KOPT-K1 (cell line): Measurements from ENCODE around the gene MYH11.
"Not testable (repeated sequence)": the region's sequence is repeated elsewhere in the genome, so short reads cannot be mapped to it uniquely, and the experiment has no call there.

Source experiments
- H3K27ac ChIP-seq: fragments of 200-600 bp; sonication (generic); 2 replicates; pipeline ENCODE4 v1.5.1; 2016; ENCODE audit warnings: antibody characterized with exemption, mild to moderate bottlenecking, low read depth, low read length; ENCODE audit not compliant: poor library complexity, severe bottlenecking
- H3K36me3 ChIP-seq: fragments of 200-600 bp; sonication (generic); 2 replicates; pipeline ENCODE4 v1.5.1; 2017; ENCODE audit warnings: antibody characterized with exemption, mild to moderate bottlenecking, low read length, moderate library complexity; ENCODE audit not compliant: insufficient read depth
- H3K9me3 ChIP-seq: fragments of 200-600 bp; sonication (generic); 2 replicates; pipeline ENCODE4 v1.5.1; 2017; ENCODE audit warnings: antibody characterized with exemption, low read length, mild to moderate bottlenecking; ENCODE audit not compliant: insufficient read depth, poor library complexity, severe bottlenecking

MYH11 gene

GRCh38 chr16:15703029-15703736 lies 153.6 kb downstream of the MYH11 start:
- Histone ChIP-seq H3K36me3 (peaks cover 85% of the 10 kb centered on the region), H3K9me3 (no peaks in the 10 kb centered on the region), H3K27ac (no peak overlapping the region)

- no peaks in the 10 kb centered on the region for H3K9me3 ChIP-seq
- no peak overlapping the region for H3K27ac ChIP-seq
- peaks cover 86% of the 10 kb centered on the region for H3K36me3 ChIP-seq
Observed at GRCh38 chr16:15701975-15702970, 154.6 kb downstream of the MYH11 start.

GRCh38 chr16:15701367-15701766 lies 155.5 kb downstream of the MYH11 start:
- H3K9me3 ChIP-seq, result no peaks in the 10 kb centered on the region
- no peak overlapping the region for H3K27ac ChIP-seq
- H3K36me3 ChIP-seq, result peaks cover 86% of the 10 kb centered on the region

- Histone ChIP-seq H3K27ac (no peak overlapping the region), H3K9me3 (no peaks in the 10 kb centered on the region), H3K36me3 (peaks cover 88% of the 10 kb centered on the region)
Observed at GRCh38 chr16:15699819-15700218, 157.0 kb downstream of the MYH11 start.

- Histone ChIP-seq H3K36me3 (peaks cover 100% of the 10 kb centered on the region), H3K9me3 (no peaks in the 10 kb centered on the region), H3K27ac (no peak overlapping the region)
Observed at GRCh38 chr16:15694499-15694898, 162.3 kb downstream of the MYH11 start.

GRCh38 chr16:15692508-15692907 lies 164.3 kb downstream of the MYH11 start:
- not testable (repeated sequence) for H3K9me3 ChIP-seq, H3K27ac ChIP-seq
- peaks cover 99% of the 10 kb centered on the region for H3K36me3 ChIP-seq

GRCh38 chr16:15691046-15691445 lies 165.8 kb downstream of the MYH11 start:
- H3K9me3 ChIP-seq, result no peaks in the 10 kb centered on the region
- H3K27ac ChIP-seq, result no peak overlapping the region
- H3K36me3 ChIP-seq, result peaks cover 99% of the 10 kb centered on the region

- Histone ChIP-seq H3K27ac (no peak overlapping the region), H3K36me3 (peaks cover 99% of the 10 kb centered on the region), H3K9me3 (no peaks in the 10 kb centered on the region)
Observed at GRCh38 chr16:15690296-15690695, 166.5 kb downstream of the MYH11 start.

- H3K36me3 ChIP-seq, result peaks cover 99% of the 10 kb centered on the region
- no peaks in the 10 kb centered on the region for H3K9me3 ChIP-seq
- no peak overlapping the region for H3K27ac ChIP-seq
Observed at GRCh38 chr16:15689290-15689689, 167.5 kb downstream of the MYH11 start.

- peaks cover 99% of the 10 kb centered on the region for H3K36me3 ChIP-seq
Observed at GRCh38 chr16:15686287-15686686, 170.5 kb downstream of the MYH11 start.

GRCh38 chr16:15682105-15682570 lies 174.7 kb downstream of the MYH11 start:
- Histone ChIP-seq H3K9me3 (no peaks in the 10 kb centered on the region), H3K36me3 (peaks cover 100% of the 10 kb centered on the region), H3K27ac (no peak overlapping the region)

More at GRCh38 chr16:15686287-15686686, 170.5 kb downstream of the MYH11 start:
- no peak overlapping the region for H3K27ac ChIP-seq
- no peaks in the 10 kb centered on the region for H3K9me3 ChIP-seq

GRCh38 chr16:15677447-15677846 lies 179.4 kb downstream of the MYH11 start:
- Histone ChIP-seq H3K36me3 (peaks cover 91% of the 10 kb centered on the region), H3K27ac (no peak overlapping the region), H3K9me3 (no peaks in the 10 kb centered on the region)

GRCh38 chr16:15676506-15676905 lies 180.3 kb downstream of the MYH11 start:
- Histone ChIP-seq H3K9me3 (no peaks in the 10 kb centered on the region), H3K27ac (no peak overlapping the region), H3K36me3 (peaks cover 87% of the 10 kb centered on the region)

- no peaks in the 10 kb centered on the region for H3K9me3 ChIP-seq
- H3K27ac ChIP-seq, result no peak overlapping the region
- peaks cover 87% of the 10 kb centered on the region for H3K36me3 ChIP-seq
Observed at GRCh38 chr16:15674571-15674970, 182.3 kb downstream of the MYH11 start.

GRCh38 chr16:15672514-15673167 lies 184.2 kb downstream of the MYH11 start:
- peaks cover 83% of the 10 kb centered on the region for H3K36me3 ChIP-seq
- H3K9me3 ChIP-seq, result no peaks in the 10 kb centered on the region
- H3K27ac ChIP-seq, result peak overlapping the region; percentile 61
